Stimulated activated CD8-positive, alpha-beta memory T cell treated with anti-CD3 and anti-CD28 coated beads, Interleukin-4, amount 100 ng/mL, for 4 hours (primary cell): ENCODE measurements around the gene CDYL.

Experiments used
- DNase-seq, 2 donors: peaks; one replicate each; pipeline ENCODE4 v3.0.0-alpha.2; 2020; ENCODE audit warnings: low read depth in 2 of 2, low spot score in 1 of 2

The CDYL gene

GRCh38 chr6:4776131-4776492, at the start of gene CDYL:
TSS of gene CDYL (plus strand) at chr6:4776404. CDS start at chr6:4776784, 380 bp downstream.
- peak; percentile 71 to 77 for DNase-seq

GRCh38 chr6:4726645-4727044, 49.6 kb upstream of the CDYL start:
- DNase-seq = no peak

- DNase-seq = no peak
These were observed 49.0 kb upstream of the CDYL start for GRCh38 chr6:4727217-4727616.

- DNase-seq = no peak
These were observed 48.4 kb upstream of the CDYL start for GRCh38 chr6:4727671-4728435.

GRCh38 chr6:4728436-4728769, 47.8 kb upstream of the CDYL start:
- no peak for DNase-seq

- no peak for DNase-seq
These were observed 47.3 kb upstream of the CDYL start for GRCh38 chr6:4728926-4729325.

GRCh38 chr6:4731996-4732395, 44.2 kb upstream of the CDYL start:
- no peak for DNase-seq

GRCh38 chr6:4732691-4733315, 43.4 kb upstream of the CDYL start:
- no peak for DNase-seq

GRCh38 chr6:4736371-4736873, 39.8 kb upstream of the CDYL start:
- DNase-seq = no peak

GRCh38 chr6:4740032-4740431, 36.2 kb upstream of the CDYL start:
- DNase-seq = no peak

- no peak for DNase-seq
These were observed 33.1 kb upstream of the CDYL start for GRCh38 chr6:4743062-4743461.

GRCh38 chr6:4743926-4744325, 32.3 kb upstream of the CDYL start:
- no peak for DNase-seq

- DNase-seq = no peak
These were observed 28.6 kb upstream of the CDYL start for GRCh38 chr6:4747588-4747987.

- no peak for DNase-seq
These were observed 24.3 kb upstream of the CDYL start for GRCh38 chr6:4751823-4752464.

- no peak for DNase-seq
These were observed 20.0 kb upstream of the CDYL start for GRCh38 chr6:4756247-4756646.

GRCh38 chr6:4759997-4760396, 16.2 kb upstream of the CDYL start:
- no peak for DNase-seq

- no peak for DNase-seq
These were observed 15.4 kb upstream of the CDYL start for GRCh38 chr6:4760773-4761172.

- DNase-seq = no peak
These were observed 13.9 kb upstream of the CDYL start for GRCh38 chr6:4762294-4762693.

GRCh38 chr6:4763921-4764320, 12.3 kb upstream of the CDYL start:
- no peak for DNase-seq

GRCh38 chr6:4768815-4769214, 7.4 kb upstream of the CDYL start:
- no peak for DNase-seq

- no peak for DNase-seq
These were observed 3.5 kb upstream of the CDYL start for GRCh38 chr6:4772750-4773149.

- DNase-seq = no peak
These were observed 3.0 kb upstream of the CDYL start for GRCh38 chr6:4773181-4773580.
